OCI-M2 (cell line): ENCODE measurements around the gene MSI2.

Experiments
- DNase-seq: peaks from one replicate; lab custom pipeline; 2025; ENCODE audit not compliant: unreplicated experiment; lab: John Stamatoyannopoulos, UW

MSI2 gene

DNA sequence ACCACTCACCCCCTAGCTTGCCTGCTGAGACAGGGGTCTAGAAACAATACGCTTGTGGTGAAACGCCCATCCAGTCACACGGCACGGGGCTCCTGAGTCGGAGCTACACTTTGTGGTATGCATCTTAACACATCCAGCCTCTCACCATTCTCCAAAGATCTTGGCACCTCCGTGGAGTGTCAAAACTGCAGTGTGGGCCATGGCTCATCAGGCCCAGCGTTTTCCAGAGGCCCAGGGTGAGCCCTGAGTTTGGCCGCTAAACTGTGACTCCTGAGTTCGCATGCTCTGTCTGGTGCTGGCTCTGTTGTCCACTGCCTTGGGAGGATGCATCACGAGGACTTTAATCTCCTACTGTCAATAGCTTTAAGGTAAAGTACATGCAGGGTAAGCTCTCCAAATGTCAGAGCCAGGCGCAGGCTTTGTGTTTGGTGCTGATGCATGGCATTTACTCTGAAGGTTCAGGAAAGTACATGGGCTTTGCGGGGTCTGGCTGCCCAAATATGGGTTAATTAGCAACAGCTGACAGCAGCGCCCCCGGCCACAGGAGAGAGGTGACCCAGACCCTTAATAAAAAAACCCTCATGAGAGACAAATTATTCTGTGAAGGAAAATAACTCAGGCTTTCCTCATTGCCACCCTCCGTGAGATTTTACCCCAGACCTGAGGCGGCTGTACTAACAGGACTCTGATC is 370.3 kb downstream of the MSI2 start:
- DNase-seq = no peak

DNA sequence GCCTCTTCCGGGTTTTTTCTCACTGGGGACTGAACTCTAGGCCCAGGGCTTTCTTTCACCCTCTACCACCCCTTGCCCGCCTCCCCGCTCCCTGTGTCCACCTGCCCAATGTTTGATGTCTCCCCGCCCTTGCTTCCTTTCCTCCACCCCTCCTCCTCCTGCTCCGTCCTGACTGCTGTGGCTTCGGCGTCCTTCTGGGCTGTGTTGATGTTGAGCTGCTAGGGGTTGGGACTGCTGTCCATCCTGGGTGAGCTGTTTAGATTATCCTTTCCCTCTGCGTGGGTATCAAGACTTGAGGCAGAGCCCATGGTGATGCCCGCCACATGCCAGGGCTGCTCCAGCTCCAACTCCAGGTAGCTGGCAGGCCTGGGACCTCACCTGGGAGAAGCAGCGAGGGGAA is 371.3 kb downstream of the MSI2 start:
- no peak for DNase-seq

DNA sequence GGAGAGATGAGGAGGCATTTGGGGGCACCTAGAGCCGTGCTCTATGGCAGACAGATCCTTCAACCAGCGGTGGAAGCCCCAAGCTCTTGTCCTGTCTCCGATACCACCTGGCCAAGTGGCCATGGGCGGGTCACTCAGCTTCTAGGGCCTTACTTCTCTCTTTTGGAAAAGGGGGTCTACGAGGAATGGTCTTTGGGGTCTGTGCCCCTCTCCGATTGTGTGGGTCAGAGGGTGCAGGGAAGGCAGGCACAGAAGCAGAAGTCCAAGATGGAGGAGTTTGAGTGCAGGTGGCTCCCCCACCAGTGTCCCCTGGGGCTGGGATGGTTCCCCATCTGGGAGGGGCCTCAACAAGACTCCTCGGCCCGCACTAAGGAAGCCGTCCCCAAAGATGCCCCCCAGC is 372.1 kb downstream of the MSI2 start:
- DNase-seq = no peak

DNA sequence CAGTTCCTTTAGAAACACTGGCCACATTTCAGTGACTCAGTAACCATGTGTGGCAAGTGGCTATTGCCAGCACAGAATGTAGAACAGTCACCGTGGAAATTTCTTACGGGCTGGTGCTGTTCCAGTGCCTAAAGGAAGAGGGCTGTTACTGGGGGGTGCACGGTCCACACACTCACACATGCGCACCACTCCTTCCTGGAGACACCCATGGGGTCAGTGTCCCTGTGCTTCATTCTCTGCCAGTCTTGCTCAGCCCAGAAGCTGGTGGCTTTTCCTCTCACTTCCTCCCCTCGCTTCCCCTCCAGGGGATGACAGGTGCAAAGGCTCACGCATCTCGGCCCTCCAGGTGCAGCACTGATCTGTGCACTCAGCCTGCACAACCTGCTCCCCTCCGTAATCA is 373.1 kb downstream of the MSI2 start:
- no peak for DNase-seq

DNA sequence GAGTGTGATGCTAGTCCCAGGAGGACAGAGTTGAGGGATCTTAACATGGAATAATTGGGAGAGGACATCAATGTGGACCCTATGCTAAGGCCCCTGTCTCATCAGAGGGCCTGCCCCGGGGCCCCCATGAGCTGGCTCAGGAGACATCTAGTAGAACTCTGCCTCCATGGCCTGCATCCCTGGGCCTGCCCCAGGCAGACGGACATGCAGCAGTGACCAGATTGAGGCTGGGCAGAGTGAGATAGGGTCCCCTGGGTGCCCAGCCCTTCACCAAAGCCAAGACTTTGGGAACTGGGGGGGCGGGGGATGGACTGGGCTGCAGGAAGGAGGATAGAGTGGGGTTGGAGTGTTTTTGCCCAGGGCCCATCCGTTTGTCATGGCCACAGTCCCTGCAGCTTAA is 373.6 kb downstream of the MSI2 start:
- no peak for DNase-seq

DNA sequence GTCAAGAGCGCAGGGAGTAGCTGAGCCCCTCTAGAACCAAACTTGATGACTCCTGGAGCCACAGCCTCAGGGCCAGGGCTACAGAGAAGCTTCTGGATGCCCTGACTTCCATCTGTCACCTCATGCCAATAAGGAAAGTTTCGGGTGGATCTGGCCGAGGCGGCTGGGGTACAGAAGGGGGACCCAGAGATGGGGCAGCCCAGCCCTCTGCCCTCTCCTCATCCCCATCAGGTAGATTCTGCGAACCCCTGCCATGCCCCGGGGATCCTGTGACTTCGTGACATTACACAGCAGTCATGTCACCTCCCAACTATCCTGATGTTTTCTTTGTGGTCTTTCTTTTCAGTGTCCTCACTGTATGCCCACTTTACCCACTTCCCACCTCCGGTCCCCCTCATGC is 374.4 kb downstream of the MSI2 start:
- no peak for DNase-seq

DNA sequence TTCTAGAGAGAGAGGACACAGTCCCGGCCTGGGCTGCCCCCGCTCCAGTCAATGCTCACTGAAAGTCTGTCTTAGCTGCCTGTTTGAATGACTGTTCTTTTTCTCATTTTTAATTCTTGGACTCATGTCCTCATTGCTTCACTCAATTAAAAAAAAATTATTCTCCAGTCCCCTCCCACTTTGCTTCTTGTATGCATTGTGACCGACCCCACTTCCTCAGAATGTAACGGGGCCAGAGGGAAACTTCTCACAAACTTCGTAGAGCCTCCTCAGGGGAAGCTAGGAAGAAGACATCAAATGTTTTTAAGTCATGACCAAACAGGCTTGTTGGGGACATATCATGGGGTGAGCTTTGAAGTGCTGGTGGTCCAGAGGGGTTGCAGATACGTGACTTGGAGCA is 375.5 kb downstream of the MSI2 start:
- DNase-seq = no peak

DNA sequence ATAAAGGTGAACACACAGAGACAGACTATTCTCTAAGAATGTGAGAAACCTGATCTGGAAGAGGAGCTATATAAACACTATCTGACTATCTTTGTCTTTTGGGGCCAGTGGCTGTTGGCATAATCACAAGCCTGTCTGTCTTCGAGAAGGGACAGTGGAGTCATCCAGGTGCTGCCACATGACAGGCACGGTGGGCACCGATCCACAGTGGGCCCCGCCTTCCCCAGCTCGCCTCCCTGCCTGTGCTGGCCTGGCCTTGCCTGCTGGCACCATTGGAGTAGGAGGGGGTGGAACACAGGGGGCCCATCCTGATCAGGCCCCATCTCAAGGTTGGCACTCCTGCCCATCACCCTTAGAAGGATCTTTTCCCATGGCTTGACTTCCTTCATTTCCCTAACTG is 376.0 kb downstream of the MSI2 start:
- DNase-seq = no peak

DNA sequence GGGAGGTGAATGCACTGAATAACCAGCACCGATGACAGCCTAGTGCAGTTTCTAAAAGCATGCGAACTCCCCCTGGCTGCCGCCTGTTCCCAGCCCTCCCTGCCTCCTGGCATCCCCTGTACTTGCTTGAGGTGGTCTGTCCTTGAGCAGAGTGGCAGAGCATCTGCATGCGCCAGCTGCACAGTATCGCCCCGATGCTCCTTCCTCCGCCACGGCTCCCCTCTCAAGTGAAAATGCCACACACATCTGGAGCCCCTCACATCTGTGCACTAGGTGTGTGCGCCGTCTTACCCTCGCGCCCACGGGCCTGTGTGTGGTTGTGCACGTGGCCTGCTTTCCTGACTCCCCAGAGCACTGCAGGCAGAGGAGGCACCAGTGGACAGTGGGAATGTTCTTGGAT is 376.9 kb downstream of the MSI2 start:
- no peak for DNase-seq

DNA sequence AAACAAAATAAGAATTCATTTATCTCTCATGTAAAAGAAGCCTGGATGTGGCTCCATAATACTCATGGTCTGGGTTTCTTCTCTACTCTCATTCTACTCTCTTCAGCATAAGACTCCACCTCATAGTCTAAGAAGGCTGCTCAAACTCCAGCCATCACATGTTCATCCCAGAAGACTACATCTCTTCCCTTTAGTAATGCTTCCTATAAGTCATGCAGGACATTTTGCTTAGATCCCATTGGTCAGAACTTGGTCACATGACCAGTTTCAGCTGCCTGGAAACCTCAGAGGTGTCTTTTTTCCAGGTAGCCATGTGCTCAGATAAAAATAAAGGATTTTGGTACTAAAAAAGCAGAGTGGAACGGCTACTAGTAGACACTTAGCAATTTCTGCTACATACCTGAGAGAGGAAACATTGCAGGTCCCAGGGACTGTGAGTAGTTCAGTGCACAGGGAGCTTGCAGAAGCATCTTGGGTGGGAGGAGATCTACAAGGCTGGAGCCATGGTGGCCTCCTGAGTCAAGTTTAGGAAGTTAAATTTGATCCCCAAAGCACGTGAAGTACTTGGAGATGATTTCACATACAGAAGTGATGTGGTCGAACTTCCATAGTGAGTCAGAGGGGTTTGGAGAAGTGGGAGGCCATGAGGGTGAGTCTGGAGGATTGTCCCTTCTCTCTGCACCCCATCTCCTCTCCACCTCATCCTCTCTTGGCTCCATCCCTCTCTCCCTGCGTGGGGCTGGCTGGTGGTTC is 378.6 kb downstream of the MSI2 start:
- DNase-seq = no peak

DNA sequence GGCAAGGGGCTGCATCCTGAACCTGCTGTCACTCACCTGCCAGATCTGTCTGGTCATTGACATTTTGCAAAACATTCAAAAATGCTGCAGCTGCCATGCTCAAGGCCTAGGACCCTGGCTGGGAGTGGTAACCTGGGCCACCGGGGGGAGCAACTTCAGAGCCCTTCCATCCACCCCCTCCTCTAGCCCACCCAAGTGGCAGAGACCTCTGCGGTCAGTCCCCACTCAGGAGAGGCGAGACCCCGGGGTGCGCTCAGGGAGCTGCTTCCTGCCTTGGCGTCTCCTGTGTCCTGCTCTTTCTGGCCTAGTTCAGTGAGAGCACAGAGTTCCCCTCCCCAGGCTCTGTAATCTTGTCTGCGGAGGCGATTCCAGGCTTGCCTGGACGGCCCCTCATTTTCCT is 380.0 kb downstream of the MSI2 start:
- DNase-seq = no peak

DNA sequence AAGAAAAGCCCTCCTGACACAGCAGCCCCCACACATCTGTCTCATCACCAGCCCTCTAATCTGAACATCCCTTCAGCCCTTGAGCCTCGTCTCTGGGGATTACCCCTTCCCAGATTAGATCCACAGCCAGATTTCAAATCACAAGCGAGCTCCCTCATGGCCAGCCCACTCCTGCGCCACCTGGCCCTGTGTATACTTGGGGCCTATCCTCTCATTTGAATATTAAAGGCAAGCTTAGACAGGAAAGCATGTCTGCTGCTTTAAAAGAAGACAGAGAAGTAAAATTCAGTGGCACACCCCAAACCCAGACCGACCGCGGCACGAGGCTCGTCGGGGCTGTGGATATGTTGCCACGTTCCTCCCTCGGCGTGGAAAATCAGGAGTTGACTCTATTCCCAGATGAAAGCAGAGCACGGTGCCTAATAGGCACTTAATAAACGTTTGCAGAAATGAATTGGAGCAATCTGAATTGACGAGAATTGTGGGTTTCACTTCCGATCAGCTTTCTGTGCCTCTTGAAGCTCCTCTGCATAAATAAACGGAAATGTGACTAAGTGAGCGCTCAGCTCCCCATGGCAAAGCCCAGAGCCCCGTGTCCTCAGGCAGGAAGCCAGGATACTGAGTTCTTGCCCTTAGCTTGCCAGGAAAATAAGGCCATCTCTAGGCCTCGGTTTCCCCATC is 380.8 kb downstream of the MSI2 start:
- no peak for DNase-seq

DNA sequence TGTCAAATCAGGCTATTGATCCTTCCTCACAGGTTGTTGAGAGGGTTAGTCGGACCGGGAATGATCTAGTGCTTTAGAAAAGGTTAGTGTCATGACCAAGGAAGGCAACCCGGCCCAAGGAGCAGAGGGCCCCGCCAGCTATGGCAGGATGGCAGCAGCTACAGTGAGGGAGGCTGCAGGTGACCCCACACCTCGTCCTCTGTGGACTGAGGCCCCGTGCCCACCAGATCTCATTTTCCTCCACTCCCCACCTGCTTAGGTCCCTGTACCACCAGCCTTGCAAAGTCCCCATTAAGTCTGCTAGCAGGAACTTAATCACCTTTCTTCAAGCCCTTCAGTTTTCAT is 381.3 kb downstream of the MSI2 start:
- no peak for DNase-seq

DNA sequence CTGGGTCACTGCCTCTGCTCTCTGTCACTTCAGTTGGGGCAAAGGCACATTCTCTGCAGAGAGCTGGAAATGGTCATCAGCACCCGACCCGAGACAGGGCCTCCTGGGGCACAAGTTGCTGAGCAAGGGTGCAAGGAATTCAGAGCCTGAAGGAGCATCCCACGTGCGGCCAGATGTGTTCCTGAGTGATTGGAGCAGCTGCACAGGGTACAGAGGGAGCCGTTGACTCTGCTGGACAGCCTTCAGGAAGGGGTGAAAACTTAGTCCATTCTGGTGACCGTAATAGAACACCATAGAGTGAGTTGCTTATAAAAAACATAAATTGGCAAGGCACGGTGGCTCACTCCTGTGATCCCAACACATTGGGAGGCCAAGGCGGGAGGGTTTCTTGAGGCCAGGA is 382.0 kb downstream of the MSI2 start:
- DNase-seq = no peak

DNA sequence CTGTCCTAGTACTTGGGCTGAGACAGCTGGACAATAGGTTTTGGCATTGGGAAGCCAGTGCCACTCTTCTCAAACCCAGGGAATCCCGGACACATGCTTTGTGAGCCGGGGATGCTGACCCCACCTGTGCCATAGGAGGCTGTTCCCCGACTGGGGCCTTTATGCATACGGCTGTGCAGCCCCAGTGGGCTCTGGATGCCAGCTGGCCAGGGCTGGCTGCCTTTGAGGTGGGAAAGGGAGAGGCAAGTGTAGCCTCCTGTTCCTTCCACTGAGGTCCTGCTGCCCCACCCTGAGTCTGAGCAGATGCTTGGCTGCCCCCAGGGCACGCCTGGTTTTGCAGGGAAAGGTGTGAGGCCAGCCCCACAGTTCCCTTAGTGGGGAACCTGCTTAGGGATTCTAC is 383.1 kb downstream of the MSI2 start:
- DNase-seq = no peak

DNA sequence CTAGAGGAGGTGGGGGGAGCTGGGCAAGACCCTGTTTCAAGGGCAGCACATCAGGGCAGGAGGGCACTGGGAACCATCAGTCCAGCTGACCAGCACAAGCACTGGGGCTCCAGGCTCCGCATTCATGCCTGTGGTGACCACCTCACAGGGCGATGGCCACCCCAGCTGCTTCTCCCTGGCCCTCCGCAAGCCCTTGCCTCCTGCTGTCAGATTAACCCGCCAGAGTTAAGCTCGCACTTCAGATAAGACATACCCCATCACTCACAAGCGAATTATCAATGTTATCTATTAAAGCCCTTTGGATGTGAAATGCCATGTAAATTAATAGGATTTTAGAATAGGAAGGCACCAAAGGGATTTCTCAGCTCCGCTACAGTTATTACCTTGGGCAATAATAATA is 383.8 kb downstream of the MSI2 start:
- DNase-seq = no peak

DNA sequence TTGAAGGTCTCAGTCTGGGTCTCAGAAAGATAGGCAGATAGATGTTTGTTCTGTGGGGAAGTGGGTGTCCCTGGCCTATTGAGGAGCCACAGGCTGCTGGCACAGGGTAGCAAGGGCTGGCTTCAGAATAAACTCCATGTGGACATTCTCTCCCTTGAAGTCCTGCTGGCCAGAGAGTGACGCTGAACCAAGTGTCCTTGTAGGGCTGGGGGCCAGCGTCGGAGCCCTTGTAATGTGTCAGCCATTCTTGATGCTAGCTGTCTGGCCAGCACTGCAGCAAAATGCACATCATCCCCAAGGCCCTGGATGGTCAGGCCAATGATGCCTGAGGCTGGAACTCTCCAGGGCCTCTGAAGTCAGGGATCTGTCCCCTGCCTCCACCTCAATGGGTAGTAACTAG is 385.4 kb downstream of the MSI2 start:
- no peak for DNase-seq

DNA sequence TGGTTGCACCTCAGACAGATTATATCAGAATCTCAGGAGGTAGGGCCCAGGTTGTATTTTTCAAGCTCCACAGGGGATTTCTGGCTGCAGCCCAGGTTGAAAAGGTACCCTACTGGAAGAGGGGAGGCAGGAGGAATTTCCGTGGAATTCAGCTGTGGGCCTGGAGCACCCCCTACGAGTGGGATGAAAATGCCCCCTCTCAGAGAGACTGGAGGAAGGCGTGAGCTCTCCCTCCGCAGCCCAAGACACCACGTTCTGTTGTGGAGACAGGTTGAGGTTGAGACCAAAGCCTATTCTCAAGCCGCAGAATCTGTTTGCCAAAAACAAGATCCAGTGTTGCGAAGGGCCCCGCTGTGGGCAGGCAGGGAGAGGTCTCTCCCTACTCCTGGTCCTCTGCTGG is 386.7 kb downstream of the MSI2 start:
- no peak for DNase-seq

DNA sequence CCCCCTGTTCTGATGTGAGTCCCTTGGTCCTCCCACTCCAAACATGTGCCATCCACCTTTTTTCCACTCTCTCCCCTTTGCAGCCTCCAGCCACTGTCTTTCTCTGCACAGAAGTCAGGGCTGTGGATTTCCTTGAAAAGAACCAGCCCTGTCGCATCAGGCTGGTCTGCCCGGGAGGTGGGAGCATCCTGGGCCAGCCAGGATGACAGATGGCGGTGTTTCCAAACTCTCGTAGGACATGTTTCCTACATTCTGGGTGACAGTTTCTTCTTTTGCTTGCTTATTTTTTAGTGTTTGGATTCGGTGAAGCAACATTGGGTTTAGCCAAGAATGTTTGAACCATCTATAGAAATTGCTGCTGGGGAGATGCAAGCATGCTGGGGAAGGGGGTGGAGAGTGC is 388.0 kb downstream of the MSI2 start:
- DNase-seq = no peak

DNA sequence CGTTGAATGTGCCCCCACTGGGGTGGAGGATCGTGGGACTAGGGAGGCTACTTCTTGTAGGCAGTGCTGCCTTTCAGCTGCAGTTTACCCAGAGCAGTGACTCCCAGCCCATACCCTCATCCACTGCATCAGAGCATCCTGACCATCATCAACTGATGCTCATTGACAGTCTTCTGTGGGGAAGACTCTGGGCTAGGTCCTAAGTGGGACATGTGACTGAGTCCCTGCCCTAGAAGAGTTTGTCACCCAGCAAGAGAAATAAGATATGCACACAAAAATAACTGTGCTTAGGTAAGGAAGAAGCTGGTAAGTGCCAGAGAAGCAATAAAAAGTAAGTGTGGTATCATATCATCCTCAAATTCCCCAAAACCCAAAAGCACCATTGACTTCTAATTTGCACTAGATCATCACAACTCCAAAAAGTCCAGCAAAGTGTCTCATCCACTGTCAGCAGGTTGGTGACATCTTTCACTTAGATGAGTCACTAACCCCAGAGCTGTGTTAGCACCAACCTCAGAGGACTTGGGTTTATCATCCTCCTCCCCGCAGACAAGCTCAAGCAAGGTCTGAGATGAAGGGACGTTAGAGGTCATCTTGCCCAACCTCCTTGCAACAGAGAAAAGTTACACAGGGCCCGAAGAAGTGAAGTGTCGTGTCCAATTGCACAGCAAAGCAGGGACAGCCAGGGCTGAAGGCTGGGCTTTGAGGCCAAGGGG is 389.8 kb downstream of the MSI2 start:
- DNase-seq = no peak

DNA sequence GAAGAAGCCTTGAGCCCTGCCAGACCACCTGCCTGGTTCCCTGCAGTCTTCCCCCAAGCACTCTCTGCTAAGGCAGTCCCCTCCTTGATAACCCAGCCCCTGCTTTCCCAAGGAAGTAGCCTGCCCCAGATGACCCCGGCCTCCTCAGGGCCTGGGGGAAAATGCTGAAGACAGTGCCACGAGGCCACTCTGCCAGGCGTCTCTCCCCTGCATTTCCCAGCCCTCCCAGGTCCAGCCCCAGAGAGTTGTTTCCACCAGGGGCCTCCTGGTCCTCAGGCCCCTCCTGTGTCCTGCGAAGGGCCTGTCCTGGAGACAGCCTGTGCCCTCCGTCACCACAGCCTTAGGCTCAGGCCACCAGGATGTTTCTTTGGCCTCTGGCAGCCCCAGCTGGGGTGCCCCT is 392.4 kb downstream of the MSI2 start:
- DNase-seq = no peak

DNA sequence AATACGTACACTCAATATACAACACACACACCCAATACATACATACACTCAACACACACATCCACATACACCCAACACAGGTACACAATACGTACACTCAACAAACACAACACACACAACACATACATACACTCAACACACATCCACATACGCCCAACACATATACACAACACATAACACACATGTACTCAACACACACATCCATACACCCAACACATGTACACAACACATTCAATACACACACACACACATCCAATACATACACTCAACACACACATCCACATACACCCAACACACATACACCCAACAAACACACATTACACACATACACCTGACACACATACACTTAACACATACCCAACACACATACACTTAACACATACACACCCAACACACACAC is 392.9 kb downstream of the MSI2 start:
- DNase-seq = no peak
